ENCODE data around the gene KIFBP. TPM values are rescaled to one million over a fixed set of nuclear protein-coding genes. Genes with fewer than 3 reads are reported as not detected.
"Not testable (repeated sequence)": the region's sequence is repeated elsewhere in the genome, so short reads cannot be mapped to it uniquely, and the experiment has no call there.

Gene KIFBP
- total RNA-seq, 1 donor from 2014 or later, result 15.0 TPM

DNA sequence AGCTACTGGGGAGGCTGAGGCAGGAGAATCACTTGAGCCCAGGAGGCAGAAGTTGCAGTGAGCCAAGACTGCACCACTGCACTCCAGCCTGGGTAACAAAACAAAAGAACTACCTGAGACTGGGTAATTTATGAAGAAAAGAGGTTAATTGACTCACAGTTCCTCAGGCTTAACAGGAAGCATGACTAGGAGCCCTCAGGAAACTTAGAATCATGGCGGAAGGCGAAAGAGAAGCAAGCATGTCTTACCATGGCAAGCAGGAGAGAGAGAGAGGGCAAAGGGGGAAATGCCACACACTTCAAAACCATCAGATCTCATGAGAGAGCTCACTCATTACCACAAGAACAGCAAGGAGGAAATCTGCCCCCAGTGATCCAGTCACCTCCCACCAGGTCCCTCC, 24.2 kb downstream of the KIFBP start:
- H3K4me3 Mint-ChIP-seq; H3K9me3 Mint-ChIP-seq; H3K27me3 Mint-ChIP-seq; intact Hi-C loops (cut with micrococcal nuclease); DNase-seq: not testable (repeated sequence)
- Mint-ChIP-seq H3K4me1 (peaks cover 12% of the 10 kb centered on the region), H3K36me3 (ENCODE audit: low read depth) (peaks cover 26% of the 10 kb centered on the region), H3K27ac (peak overlapping the region; percentile 75)

GRCh38 chr10:69014171-69014570, 25.6 kb downstream of the KIFBP start:
- Mint-ChIP-seq H3K4me3 (no peak overlapping the region), H3K4me1 (peaks cover 12% of the 10 kb centered on the region), H3K9me3 (no peaks in the 10 kb centered on the region), H3K27me3 (no peaks in the 10 kb centered on the region), H3K27ac (peak overlapping the region; percentile 12), H3K36me3 (ENCODE audit: low read depth) (peaks cover 32% of the 10 kb centered on the region)
- intact Hi-C loops (cut with micrococcal nuclease), result no loop called here
- no peak for DNase-seq

GRCh38 chr10:69018613-69019012, 30.0 kb downstream of the KIFBP start:
- Mint-ChIP-seq H3K27ac (peak overlapping the region; percentile 35), H3K27me3 (no peaks in the 10 kb centered on the region), H3K36me3 (ENCODE audit: low read depth) (peaks cover 17% of the 10 kb centered on the region), H3K4me3 (no peak overlapping the region), H3K9me3 (no peaks in the 10 kb centered on the region), H3K4me1 (peaks cover 2% of the 10 kb centered on the region)
- intact Hi-C loops (cut with micrococcal nuclease), result no loop called here
- DNase-seq, result no peak

DNA sequence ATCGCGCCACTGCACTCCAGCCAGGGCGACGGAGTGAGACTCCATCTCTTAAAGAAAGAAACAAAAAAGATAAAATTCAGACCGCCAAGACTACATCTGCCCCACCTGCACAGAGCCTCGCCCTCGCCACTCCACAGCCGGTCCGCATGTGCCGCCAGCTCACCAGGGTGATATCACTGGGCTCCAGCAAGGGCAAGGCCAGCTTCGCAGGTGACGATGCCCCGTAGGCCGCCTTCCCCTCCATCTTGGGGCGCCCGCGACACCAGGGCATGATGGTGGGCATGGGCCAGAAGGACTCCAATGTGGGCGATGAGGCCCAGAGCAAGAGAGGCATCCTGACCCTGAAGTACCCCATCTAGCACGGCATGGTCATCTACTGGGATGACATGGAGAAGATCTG, 34.0 kb downstream of the KIFBP start:
- no peaks in the 10 kb centered on the region for H3K9me3 Mint-ChIP-seq
- peaks cover 7% of the 10 kb centered on the region for H3K36me3 Mint-ChIP-seq (ENCODE audit: low read depth)
- no peak overlapping the region for H3K27ac Mint-ChIP-seq
- peaks cover 4% of the 10 kb centered on the region for H3K4me1 Mint-ChIP-seq
- intact Hi-C loops (cut with micrococcal nuclease), result no loop called here
- no peak overlapping the region for H3K4me3 Mint-ChIP-seq
- H3K27me3 Mint-ChIP-seq, result no peaks in the 10 kb centered on the region
- DNase-seq, result no peak

GRCh38 chr10:69025370-69025896, 36.8 kb downstream of the KIFBP start:
- H3K4me1 Mint-ChIP-seq, result peaks cover 10% of the 10 kb centered on the region

DNA sequence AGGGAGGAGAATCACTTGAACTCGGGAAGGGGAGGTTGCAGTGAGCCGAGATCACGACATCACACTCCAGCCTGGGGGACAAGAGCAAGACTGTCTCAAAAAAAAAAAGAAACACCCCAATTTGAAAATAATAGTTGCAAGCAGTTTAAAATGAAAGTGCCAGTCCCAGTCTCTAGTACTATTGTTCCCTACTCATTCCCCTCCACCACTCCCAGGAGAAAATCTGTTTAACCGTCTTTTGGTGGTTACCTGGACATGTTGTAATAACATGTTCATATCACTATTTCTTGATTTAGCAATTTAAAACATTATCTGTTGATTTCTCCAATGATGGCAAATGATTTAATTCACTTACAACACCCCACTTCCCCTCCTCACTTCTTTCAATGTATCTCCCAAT, 44.7 kb downstream of the KIFBP start:
- Mint-ChIP-seq H3K4me1 (peaks cover 2% of the 10 kb centered on the region), H3K27me3 (no peaks in the 10 kb centered on the region), H3K4me3 (no peak overlapping the region), H3K27ac (no peak overlapping the region), H3K9me3 (no peaks in the 10 kb centered on the region), H3K36me3 (ENCODE audit: low read depth) (no peaks in the 10 kb centered on the region)
- intact Hi-C loops (cut with micrococcal nuclease), result no loop called here
- DNase-seq, result no peak

More at GRCh38 chr10:69025370-69025896, 36.8 kb downstream of the KIFBP start:
- Mint-ChIP-seq H3K9me3 (no peaks in the 10 kb centered on the region), H3K27ac (no peak overlapping the region), H3K27me3 (no peaks in the 10 kb centered on the region), H3K36me3 (ENCODE audit: low read depth) (no peaks in the 10 kb centered on the region), H3K4me3 (no peak overlapping the region)
- intact Hi-C loops (cut with micrococcal nuclease), result loop anchor here (5.0 kb wide), 1 partner anchor 42 kb away; no protein-coding TSS in a partner anchor
- no peak for DNase-seq

DNA sequence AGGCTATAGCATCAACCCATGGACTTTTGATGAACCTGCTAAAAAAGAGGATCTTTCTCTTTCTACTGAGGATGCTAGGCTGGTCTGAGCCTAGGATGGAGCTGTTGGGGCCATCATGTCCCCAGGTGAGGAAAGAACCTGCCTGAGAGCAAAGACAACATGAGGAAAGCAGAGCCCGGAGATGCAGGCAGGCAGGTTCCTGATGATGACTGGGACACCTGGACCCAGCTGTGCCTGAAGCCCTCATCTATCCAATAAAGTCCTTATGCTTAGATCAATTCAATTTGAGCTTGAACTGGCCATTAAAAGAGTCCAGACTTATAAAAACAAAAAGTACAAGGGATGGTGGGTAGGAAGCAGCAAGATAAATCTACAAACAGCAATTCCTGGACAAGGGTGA, 48.9 kb downstream of the KIFBP start:
- H3K4me3 Mint-ChIP-seq, result no peak overlapping the region
- DNase-seq, result no peak
- H3K27ac Mint-ChIP-seq, result no peak overlapping the region
- intact Hi-C loops (cut with micrococcal nuclease), result no loop called here
- H3K27me3 Mint-ChIP-seq, result no peaks in the 10 kb centered on the region
- no peaks in the 10 kb centered on the region for H3K9me3 Mint-ChIP-seq
- no peaks in the 10 kb centered on the region for H3K36me3 Mint-ChIP-seq (ENCODE audit: low read depth)
- no peaks in the 10 kb centered on the region for H3K4me1 Mint-ChIP-seq

DNA sequence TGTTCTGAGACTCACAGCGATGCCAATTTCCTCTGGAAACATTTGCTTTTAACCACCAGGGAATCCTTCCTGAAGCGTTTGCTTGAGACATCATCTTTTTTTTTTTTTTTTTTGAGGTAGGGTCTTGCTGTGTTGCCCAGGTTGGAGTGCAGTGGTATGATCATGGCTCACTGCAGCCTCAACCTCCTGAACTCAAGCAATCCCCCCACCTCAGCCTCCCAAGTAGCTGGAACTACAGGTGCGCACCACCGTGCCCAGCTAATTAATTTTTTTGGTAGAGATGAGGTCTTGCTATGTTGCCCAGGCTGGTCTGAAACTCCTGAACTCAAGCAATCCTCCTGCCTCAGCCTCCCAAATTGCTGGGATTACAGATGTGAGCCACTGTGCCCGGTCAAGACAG, 52.3 kb downstream of the KIFBP start:
- intact Hi-C loops (cut with micrococcal nuclease); H3K9me3 Mint-ChIP-seq; H3K36me3 Mint-ChIP-seq (ENCODE audit: low read depth); H3K27me3 Mint-ChIP-seq; H3K4me3 Mint-ChIP-seq; DNase-seq; H3K27ac Mint-ChIP-seq: not testable (repeated sequence)
- peaks cover 18% of the 10 kb centered on the region for H3K4me1 Mint-ChIP-seq

DNA sequence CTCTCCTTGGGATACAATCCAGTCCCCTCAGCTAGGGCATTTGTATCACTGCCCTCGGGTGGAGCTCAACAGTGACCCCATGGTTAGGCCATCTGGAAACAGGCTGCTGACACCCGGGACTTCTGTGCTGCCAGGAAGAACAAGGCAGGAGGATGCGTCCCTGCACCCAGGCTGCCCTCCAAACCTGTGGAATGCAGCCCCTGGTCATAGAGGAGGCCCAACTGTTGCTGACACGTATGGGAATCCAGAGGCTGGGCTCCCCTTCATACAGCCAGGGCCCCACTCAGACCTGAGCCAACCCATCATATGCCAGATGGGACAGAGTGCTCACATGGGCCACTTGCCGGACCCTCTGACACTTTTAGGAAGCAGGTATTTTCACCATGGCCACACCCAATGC, 53.8 kb downstream of the KIFBP start:
- H3K27me3 Mint-ChIP-seq, result no peaks in the 10 kb centered on the region
- H3K4me1 Mint-ChIP-seq, result peaks cover 29% of the 10 kb centered on the region
- no peak overlapping the region for H3K4me3 Mint-ChIP-seq
- no peak for DNase-seq
- intact Hi-C loops (cut with micrococcal nuclease), result no loop called here
- no peaks in the 10 kb centered on the region for H3K36me3 Mint-ChIP-seq (ENCODE audit: low read depth)
- no peak overlapping the region for H3K27ac Mint-ChIP-seq
- no peaks in the 10 kb centered on the region for H3K9me3 Mint-ChIP-seq

DNA sequence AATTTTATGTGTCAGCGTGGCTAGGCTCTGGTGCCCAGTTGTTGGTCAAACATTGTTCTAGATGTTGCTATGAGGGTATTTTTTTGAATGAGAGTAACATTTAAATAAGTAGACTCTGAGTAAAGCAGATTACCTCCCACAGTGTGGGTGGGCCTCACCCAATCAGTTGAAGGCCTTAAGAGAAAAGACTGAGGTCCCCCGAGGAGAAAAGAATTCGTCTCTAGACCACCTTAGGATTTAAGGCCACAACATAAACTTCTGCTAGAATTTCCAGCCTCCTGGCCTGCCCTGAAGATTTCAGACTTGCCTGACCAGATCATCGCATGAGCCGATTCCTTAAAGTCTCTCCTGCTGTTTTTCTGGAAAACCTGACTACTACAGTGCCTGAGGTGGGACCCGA, 54.2 kb downstream of the KIFBP start:
- intact Hi-C loops (cut with micrococcal nuclease), result no loop called here
- no peaks in the 10 kb centered on the region for H3K27me3 Mint-ChIP-seq
- DNase-seq, result no peak
- H3K9me3 Mint-ChIP-seq, result no peaks in the 10 kb centered on the region
- H3K27ac Mint-ChIP-seq, result no peak overlapping the region
- peaks cover 33% of the 10 kb centered on the region for H3K4me1 Mint-ChIP-seq
- no peak overlapping the region for H3K4me3 Mint-ChIP-seq
- H3K36me3 Mint-ChIP-seq (ENCODE audit: low read depth), result no peaks in the 10 kb centered on the region

DNA sequence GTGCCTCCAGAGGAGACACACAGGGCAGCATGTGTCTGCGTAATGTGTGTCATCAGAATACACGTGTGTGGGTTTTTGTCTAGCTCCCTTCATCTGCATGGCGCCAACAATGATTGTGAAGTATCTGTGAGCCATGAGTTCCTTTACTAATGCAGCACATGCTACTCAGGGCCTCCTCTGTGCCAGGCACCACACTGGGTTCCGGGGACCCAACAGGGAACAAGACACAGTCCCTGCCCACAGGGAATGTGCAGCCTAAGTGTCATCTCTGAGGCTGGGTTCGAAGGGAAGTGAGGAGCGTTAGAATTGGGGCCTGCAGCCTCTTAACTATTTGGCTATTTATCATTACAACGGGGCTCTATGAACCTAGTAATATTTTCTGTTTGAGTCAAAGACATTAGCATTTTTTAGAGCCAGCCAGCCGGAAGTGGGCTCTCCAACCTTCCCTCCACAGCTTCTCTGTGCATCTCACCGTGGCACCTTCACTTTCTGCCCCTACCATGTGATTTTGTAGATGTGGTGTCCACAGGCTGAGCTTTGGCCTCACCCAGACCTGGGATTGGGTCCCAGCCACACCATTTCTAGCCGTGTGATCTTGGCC, 55.4 kb downstream of the KIFBP start:
- DNase-seq, result peak; percentile 69
- Mint-ChIP-seq H3K27ac (peak overlapping the region; percentile 99), H3K36me3 (ENCODE audit: low read depth) (no peaks in the 10 kb centered on the region), H3K9me3 (no peaks in the 10 kb centered on the region), H3K4me1 (peaks cover 40% of the 10 kb centered on the region), H3K4me3 (peak overlapping the region; percentile 51), H3K27me3 (no peaks in the 10 kb centered on the region)
- intact Hi-C loops (cut with micrococcal nuclease), result loop anchor here (2.0 kb wide), 2 partner anchors 13 to 39 kb away; no protein-coding TSS in a partner anchor

- Mint-ChIP-seq H3K36me3 (ENCODE audit: low read depth) (no peaks in the 10 kb centered on the region), H3K27ac (peak overlapping the region; percentile 99), H3K4me1 (peaks cover 40% of the 10 kb centered on the region), H3K27me3 (no peaks in the 10 kb centered on the region), H3K9me3 (no peaks in the 10 kb centered on the region), H3K4me3 (peak overlapping the region; percentile 51)
- no peak for DNase-seq
- intact Hi-C loops (cut with micrococcal nuclease), result loop anchor here (2.0 kb wide), 2 partner anchors 14 to 40 kb away; no protein-coding TSS in a partner anchor
Observed at GRCh38 chr10:69044546-69044945, 55.9 kb downstream of the KIFBP start.

DNA sequence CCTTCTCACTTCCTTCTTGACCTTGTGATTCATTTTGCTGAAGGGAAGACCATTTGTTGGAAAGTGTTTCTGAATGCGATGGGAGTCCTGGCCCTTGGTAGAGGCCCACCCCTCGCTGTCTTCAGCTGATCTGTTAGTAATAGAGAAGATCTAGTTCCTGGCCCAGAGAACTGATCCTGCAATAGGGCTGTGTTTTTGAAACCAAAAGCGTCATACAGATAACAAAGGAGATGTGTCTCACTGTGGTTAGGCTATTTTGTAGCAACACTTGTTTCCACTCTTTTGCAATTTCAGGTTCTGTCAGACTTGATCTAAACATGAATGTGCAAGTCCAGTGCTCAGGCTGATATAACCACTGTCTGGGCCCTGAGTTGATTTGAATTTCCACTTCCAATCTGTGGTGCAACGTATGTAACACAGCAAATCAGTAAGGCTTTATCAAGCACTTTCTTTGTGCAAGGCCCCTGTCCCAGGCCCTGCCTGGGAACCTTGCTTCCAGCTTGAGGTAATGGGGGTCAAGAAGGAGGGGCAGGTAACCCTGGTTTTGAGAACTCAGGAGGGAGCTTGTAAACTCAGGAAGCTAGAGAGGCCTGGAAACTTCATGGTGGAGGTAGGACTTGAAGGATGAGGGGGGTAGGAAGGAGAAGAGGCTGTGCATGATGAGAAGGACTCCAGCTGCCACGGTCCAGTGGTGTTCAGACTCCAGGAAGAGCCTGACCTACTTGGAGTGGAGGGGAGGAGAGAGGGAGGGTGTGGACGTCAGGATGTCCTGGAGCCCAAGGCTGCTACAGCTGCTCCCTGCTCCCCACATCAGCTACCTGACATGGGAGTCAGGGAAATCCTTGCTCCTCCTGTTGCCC, 57.1 kb downstream of the KIFBP start:
- DNase-seq, result peak; percentile 83
- Mint-ChIP-seq H3K27ac (peak overlapping the region; percentile 99), H3K4me3 (peak overlapping the region; percentile 73), H3K4me1 (peaks cover 43% of the 10 kb centered on the region), H3K36me3 (ENCODE audit: low read depth) (no peaks in the 10 kb centered on the region), H3K27me3 (no peaks in the 10 kb centered on the region), H3K9me3 (no peaks in the 10 kb centered on the region)
- intact Hi-C loops (cut with micrococcal nuclease), result loop anchor here (1.0 to 5.0 kb wide), 7 partner anchors 10 to 177 kb away; partner anchors contain the start of gene HKDC1
